GM19043 (cell line): Measurements from ENCODE around the gene ESRRA.

Experiments used
- ATAC-seq: cut with Tn5 transposase; IDR thresholded peaks from one replicate; pipeline ENCODE4 v1.9.1; 2021; ENCODE audit warnings: low read depth; ENCODE audit not compliant: unreplicated experiment

The ESRRA gene

GRCh38 chr11:64305075-64305690 lies at the start of gene ESRRA:
Gene ESRRA (plus strand): TSS chr11:64305524. CDS start chr11:64307180, 1,656 bp downstream.
- peak; percentile 58 for ATAC-seq

GRCh38 chr11:64256300-64256699 lies 49.0 kb upstream of the ESRRA start:
- no peak for ATAC-seq

DNA sequence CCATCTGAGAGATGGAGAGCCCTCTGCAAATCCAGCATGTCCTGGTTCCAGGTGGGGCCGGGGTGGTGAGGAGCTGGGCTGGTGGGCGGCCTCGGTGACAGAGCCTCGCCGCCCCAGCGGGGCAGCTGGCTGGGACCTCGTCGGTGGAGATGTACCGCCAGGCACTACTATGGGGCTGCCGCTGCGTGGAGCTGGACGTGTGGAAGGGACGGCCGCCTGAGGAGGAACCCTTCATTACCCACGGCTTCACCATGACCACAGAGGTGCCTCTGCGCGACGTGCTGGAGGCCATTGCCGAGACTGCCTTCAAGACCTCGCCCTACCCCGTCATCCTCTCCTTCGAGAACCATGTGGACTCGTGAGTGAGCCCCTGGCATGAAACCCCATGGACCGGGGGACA lies 47.0 kb upstream of the ESRRA start:
- no peak for ATAC-seq

DNA sequence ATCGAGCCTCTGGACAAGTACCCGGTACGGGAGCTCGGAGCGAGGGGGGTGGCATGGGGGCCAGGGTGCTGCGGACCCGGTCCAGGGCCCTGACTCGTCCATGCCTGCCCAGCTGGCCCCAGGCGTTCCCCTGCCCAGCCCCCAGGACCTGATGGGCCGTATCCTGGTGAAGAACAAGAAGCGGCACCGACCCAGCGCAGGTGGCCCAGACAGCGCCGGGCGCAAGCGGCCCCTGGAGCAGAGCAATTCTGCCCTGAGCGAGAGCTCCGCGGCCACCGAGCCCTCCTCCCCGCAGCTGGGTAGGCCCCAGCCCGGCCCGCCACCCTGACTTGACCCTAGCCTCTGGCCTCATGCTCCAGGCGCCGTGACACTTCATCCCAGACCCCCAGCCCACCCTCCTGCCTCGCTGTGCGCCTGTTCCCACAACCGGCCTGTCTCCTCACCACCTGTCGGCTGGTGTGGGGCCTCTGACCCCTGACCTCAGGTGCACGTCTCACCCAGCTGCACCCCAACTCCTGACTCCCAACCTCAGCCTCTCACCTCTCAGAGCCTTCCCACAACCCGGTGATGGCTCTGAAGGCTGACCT lies 46.3 kb upstream of the ESRRA start:
- ATAC-seq, result no peak

GRCh38 chr11:64259533-64260067 lies 45.7 kb upstream of the ESRRA start:
- ATAC-seq, result no peak

- no peak for ATAC-seq
These were observed 45.1 kb upstream of the ESRRA start for GRCh38 chr11:64260147-64260708.

GRCh38 chr11:64261556-64262080 lies 43.7 kb upstream of the ESRRA start:
- ATAC-seq, result no peak

- no peak for ATAC-seq
These were observed 42.9 kb upstream of the ESRRA start for GRCh38 chr11:64262271-64263002.

DNA sequence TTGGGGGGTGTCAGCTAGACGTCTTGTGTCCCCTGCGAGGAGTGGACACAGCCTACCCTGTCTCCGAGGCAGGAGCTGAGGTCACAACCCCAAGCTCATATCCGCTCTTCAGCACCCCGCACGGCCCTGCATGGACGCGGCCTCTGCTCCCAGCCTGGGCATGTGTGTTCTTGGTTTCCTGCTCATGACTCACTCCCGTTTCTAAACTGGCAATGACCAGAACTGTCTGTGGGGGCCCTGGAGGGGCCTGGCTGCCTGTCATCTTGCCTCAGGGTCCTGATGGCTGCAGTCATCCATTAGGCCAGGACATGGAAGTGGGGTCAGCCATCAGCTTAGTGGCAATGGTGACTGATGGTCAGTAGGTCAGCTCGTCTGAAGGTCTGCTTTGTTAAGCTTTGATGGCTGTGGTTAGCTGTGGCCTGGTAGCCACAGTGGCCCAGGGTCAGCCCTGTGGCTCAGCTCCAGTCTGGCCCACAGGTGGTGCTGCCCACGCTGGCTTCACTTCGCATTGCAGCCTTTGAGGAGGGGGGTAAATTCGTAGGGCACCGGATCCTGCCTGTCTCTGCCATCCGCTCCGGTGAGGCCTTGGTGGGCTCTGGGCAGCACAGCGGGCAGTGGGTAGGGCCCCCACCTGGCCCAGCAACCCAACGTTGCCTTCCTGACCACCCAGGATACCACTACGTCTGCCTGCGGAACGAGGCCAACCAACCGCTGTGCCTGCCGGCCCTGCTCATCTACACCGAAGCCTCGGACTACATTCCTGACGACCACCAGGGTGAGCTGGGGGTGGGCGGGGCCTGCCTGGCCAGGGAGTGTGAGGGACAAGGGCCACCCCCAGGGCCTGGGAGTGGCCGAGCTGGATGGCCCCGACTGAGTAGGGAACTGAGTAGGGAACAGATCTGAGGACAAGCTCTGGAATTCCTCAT lies 42.0 kb upstream of the ESRRA start:
- no peak for ATAC-seq

DNA sequence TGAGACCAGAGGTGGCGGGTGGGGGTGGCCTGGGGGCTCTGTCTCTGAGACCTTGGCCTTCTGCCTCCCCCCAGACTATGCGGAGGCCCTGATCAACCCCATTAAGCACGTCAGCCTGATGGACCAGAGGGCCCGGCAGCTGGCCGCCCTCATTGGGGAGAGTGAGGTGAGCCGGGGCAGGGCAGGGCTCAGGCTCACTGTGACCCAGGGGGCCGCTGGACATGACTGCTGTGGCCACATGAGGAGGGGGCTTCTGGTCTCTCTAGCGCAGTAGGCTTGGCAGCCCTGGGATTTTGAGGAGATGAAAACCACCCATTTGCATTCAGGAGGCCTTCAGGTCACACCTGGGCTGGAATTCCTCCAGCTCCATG lies 41.4 kb upstream of the ESRRA start:
- ATAC-seq, result no peak

GRCh38 chr11:64264371-64264852 lies 40.9 kb upstream of the ESRRA start:
- ATAC-seq, result no peak

GRCh38 chr11:64265176-64266160 lies 39.9 kb upstream of the ESRRA start:
- no peak for ATAC-seq

DNA sequence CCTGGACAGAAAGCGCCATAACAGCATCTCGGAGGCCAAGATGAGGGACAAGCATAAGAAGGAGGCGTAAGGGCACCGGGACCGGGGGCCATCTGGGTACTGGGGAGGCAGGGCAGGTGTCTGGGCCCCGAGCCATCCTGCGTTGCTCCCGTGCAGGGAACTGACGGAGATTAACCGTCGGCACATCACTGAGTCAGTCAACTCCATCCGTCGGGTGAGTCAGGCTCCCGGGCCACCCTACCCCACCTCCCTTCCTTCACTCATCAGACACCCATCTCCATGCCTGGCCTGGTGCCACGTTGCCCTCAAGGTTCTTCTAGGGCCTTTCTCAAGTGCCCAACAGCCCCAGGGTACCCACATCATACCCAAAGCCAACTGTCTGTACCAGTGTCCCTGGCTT lies 39.0 kb upstream of the ESRRA start:
- no peak for ATAC-seq

- ATAC-seq, result no peak
These were observed 37.9 kb upstream of the ESRRA start for GRCh38 chr11:64267207-64267945.

DNA sequence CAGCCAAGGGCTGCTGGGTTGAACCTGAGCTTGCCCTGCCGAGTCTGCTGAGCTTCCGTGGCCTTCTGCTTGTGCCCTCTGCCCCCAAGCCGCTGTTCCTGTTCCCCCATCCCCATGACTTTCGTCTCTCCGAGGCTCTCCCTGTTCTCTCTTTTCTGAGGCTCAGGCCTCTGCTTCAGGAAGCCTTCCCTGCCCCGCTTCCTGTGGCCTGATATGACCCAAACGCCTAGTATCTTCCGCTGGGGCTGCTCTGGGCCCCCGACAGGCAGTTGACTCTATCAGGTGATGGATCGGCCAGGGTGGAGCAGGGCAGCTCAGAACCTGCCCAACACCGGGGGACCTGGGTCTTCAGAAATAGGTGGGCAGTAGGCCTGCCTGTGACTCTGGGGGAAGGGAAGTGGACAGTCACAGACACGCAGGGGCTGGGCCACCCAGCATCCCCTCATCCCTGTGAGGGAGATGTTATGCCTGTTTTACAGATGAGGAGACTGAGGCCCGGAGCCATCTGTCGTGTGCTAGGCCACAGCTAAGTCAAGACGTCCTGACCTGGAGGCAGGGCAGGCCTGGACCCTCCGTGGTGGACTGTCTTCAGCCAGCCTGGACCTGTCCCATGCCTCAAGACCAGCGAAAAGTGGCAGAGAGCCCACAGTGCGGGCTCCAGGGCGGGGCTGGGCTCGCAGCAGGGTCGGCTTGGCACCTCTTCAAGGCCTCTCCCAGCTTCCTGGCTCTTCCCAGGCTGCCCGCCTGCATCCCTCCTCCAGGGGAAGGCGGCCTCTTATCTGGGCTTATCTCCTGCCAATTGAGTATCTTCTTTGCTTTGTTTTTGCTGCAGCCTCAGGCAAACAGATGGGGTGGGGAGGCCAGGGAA lies 37.1 kb upstream of the ESRRA start:
- no peak for ATAC-seq

- no peak for ATAC-seq
These were observed 36.3 kb upstream of the ESRRA start for GRCh38 chr11:64268893-64269539.
